Stimulated activated CD4-positive, alpha-beta T cell treated with anti-CD3 and anti-CD28 coated beads, Interleukin-12 subunit alpha, Interleukin-12 subunit beta, amount 100 ng/mL, for 48 hours (primary cell): ENCODE results near the gene TPH2.

Experiments used
- DNase-seq, 3 donors: peaks; one replicate each; pipeline ENCODE4 v3.0.0-alpha.2; 2020; ENCODE audit warnings: low read depth in 2 of 3, low spot score in 1 of 3

TPH2 gene

DNA sequence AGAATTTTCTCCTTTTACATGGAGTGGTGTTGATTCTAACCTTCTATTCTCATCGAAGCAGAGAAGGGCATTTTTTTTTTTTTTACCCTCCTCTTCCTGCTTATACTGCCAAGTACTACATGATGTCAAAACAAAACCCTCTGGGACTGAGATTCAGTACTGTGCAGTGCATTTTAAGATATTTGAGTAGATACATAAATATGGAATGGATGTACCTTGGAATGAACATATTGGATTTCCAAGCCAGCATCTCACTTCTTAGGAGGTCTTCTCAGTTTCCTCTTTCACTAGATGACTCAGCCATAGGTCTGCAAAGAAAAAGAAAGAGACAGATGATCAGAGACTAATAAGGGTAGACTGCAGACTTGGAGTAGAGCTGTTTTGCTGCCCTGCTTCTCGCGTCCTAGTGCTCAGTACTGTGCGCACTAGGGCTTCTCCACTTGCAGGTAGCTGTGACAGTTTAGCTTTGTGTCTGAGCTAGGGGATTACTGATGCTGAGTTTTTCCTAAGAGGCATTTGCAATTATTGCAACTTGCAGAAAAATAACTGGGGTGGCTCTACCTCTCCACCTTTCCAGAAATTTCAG lies 20.4 kb downstream of the TPH2 start:
- DNase-seq: no peak

DNA sequence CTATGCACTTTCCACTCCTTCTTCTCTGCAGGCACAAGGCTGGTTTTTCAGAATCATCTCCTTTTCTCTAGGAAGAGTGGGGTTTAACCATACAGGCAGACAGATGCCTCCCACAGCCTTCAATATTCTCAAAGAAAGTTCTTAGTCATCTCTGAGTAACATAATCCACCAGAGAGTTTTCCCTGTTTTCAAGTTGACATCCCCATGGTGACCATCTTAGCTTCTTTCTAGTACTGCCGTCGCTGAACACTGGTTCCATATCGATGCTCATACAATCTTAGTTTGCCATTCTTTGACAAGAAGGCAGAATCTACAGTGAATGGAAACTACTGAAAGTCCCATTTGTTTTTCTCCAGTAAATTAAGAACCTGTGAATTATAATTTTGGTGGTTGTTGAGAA lies 28.6 kb downstream of the TPH2 start:
- no peak for DNase-seq

DNA sequence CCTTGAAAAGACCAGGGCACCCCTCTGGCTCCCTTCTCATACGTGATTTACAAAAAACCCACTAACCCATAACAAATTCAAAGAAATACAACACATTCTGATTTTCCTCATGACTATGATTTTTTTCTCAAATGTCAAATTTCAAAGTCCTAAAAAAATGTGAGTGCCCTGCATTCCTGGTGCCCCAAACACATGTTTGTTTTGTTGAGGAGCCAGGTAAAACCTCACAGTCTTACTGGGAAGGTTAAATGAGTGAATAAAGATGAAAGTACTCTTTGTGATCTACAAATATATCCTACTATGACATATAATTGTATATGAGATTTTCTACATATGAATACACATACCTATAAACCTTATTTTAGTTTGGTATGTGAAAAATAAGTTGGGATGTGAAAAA lies 30.7 kb downstream of the TPH2 start:
- no peak for DNase-seq

DNA sequence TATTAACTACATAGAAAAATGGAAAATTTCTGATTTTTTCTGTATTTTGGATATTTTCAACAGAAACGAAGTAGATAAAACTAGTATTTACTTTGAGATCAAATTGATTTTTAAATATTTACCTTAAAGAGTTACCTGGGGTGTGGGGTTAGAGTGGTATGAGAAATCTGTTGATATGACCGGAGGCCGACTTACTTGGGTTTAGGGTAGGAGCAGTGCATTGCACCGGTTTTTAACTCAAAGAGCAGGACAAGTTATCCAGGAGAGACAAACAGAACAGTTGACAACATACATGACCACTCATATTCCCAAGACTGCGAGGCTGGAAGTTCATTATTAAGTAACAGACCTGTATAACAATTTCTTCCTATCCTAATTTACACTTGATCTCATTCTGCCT lies 31.4 kb downstream of the TPH2 start:
- DNase-seq: no peak

DNA sequence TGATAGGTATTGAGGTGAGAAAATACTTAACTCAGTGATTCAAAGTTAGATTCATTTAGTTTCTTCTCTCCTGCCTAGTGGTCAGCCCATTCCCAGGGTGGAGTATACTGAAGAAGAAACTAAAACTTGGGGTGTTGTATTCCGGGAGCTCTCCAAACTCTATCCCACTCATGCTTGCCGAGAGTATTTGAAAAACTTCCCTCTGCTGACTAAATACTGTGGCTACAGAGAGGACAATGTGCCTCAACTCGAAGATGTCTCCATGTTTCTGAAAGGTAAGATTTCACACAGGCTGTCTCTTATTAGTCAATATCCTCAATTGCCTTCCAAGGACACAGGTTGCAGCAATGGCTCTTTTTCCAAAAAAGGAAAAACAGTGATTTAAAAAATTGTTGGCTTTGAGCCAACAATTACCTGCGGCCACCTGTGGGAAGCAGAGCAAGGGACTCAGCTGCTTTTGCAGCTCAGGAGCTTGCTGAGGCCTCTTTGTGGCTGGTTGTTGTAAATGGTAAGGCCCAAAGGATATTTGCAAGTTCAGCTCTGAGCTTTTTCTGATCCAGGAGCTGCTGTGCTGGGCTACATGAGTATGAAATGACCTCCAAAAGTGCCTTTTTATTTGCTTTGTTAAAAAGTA lies 33.9 kb downstream of the TPH2 start:
- no peak for DNase-seq

DNA sequence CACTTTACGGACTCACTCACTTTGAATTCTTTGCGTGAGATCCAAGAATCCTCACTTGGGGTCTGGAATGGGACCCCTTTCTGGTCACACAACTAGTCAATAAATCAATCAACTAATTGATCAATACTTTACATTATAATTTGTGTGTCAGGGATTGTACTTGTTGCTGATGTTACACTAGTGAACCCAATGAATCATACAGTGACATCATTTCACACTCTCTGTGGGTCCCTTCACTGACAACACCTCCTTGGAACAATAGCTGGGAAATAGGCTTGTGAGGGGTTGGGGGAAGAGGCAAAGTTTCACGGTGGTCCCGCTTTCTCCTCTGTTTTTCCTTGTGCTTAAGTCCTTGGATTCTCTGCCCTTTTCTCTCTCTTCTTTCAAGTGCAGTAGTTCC lies 35.0 kb downstream of the TPH2 start:
- no peak for DNase-seq

DNA sequence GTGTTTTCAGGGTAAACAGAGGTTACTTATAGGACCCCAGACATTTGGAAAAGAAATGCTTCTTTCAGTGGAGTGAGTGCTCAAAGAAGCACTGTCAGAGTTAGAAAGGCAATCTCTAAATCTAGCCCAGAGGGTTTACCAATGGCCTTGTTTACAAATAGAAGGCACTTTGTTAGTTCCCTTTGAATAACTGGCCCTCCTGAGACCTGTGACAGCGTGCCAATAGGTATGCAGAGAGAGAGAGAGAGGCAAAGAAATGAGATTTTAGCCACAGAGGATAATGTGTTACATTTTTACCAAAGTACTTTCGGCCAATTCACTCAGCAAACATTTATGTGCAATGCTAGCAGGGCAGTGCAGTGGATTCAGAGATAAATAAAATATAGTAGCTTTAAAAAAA lies 41.9 kb downstream of the TPH2 start:
- no peak for DNase-seq

DNA sequence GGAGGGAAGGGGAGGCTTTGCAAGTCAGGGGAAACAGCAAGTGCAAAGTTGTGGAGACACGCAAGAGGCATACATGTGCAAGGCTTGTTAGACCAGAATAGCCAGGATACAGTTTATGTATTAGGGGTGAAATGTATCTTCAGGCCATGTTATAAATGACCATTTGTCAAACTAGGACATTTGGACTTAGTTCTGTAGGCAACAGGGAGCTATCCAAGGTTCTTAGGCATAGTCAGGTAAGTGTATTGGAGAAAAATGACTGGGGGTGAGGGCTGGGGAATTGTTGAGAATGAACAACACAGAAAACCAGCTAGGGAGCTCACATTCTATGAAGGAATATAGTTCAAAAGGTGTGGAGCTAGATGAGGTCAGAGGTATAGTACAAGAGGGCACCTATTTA lies 42.5 kb downstream of the TPH2 start:
- no peak for DNase-seq

DNA sequence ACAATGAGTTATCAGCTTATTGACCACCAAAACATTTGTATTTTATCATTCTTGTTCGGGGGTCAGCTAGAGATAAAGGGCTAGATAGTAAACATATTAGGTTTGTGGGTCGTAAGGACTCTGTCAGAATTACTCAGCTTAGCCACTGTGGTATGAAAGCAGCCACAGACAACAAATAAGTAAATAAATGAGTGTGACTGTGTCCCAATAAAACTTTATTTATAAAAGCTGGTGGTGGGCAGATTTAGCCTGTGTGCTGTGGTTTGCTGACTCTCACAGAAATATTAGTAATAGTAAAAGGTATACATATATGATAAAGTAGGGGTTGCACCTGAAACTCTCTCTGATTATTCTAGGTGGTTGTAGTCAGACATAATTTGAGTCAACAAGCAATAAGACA lies 56.1 kb downstream of the TPH2 start:
- no peak for DNase-seq

DNA sequence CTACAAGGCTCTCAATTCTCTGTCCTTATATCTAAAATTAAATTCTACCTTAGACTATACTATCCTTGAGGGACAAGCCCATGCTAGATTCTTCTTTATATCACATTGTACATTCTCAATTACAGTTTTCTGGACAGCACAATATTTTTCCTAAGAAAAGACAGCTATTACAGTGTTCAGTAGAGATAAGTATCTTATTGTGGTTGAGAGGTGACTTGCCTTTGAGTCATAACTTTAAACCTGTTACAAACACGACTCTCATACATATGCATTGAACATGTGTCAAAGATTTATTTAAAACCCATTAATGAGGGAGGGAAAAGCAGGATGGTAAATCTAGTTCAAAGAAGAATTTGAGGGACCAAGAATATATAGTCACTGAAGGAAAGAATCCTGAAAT lies 61.1 kb downstream of the TPH2 start:
- DNase-seq: no peak

DNA sequence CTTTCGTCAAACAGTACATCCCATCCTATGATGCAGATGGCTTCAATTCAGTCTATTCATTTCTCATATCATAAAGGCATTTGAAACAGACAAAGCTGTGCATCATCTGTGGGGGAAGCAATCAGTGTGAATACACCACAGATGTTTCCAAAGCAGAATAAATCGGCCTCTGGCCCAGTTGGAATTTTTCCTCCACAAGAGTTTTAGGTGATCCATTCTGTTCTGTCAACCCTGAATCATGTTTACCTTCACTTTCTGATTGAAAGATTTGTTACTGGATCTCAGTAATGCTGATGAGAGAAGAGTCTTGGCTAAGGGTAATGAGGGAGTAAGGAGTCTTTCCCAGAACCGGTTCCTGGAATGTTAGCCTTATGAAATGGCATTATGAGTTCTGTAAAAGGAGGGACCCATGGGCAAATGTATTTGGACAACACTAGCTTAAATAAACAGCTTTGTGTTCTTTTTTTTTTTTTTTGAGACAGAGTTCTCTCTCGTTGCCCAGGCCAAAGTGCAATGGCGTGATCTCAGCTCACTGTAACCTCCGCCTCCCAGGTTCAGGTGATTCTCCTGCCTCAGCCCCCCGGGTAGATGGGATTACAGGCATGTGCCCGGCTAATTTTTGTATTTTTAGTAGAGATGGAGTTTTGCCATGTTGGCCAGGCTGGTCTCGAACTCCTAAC lies 62.5 kb downstream of the TPH2 start:
- DNase-seq: no peak

DNA sequence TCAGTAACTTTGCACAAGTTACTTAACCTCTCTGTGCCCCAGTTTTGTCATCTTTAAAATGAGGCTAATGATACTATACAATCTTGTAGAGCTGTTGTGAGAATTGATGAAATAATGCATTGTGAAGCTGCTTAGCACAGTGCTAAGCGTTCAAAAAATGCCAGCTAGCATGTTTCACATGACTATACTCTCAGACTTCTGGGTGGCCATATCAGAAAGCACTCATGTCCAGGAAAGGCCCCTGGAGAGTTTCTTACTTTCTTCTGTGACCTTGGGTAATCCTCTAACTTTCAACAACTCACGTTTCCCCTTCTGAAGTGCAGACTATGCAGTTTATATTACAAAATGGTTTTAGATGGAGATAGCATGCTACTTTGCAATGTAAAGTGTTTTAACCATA lies 68.1 kb downstream of the TPH2 start:
- DNase-seq: no peak

DNA sequence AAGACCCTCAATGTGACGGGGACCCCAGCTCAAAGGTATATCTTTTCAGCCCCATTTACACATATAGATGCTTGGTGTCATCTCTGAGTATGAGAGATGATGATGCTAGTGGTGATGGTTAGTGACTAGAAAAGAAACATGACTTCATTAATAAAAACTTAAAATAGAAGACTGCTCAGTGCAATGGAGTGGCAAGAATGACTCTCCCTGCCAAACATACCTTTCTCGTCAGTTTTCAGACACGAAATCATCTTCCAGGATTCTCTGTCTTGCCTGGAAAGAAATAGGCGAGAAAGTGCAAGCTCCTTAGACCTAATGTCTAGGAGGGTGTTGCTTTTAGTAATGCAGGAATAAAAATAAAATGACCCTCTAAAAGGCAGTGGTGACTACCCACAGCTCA lies 71.7 kb downstream of the TPH2 start:
- DNase-seq: no peak

DNA sequence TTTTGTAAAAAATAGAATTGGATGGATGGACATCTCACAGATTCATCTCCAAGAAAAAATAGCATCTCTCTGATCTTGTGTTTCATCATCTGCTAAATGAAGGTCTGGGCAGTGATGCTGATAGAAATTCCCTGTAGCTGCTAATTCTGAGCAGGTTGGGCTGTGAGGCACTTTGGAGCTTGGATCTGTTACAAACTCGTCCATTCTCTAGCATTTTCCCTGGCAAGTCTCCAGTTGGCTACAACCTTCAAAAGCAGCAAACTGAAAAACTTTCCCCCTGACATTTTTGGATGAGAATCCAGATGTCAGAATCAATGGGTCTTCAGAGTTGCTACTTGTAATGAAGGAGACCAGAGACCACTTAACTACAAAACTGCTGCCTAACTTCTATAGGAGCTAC lies 72.7 kb downstream of the TPH2 start:
- no peak for DNase-seq

DNA sequence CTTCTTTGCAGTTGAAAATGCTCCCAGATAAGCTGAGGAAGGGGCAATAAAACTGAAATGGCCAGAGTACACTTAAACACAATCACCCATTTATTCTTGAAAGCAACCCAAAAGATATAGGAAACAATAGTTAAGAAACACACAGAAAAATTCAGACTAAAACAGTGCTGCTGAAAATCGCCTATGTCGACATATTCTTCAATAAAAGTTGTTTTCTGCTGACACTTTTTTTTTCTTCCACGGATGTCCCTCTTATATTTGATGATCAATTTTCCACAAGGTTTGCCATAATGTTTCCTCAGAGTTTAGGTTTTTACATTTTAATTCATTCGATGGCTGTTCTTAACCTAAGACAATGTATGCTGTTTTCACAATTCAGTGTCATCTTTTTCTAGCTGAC lies 74.2 kb downstream of the TPH2 start:
- no peak for DNase-seq

DNA sequence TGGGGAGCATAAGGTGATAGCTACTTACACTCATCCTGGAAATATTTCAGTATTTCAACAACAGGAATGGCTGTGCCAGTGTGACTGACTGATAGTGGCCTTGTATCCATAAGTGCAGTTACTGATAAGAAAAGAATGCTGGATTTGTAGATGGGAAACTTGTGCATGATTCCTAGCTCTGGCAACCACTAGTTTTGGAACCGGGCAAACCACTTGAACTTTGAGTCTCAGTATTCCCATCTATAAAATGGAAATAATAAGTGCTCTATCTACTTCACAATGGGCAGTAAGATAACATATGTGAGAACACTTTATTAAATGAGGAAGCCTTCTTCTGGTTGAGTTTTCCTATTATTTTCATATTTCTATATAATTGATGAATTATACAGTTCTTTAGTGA lies 77.2 kb downstream of the TPH2 start:
- DNase-seq: no peak

DNA sequence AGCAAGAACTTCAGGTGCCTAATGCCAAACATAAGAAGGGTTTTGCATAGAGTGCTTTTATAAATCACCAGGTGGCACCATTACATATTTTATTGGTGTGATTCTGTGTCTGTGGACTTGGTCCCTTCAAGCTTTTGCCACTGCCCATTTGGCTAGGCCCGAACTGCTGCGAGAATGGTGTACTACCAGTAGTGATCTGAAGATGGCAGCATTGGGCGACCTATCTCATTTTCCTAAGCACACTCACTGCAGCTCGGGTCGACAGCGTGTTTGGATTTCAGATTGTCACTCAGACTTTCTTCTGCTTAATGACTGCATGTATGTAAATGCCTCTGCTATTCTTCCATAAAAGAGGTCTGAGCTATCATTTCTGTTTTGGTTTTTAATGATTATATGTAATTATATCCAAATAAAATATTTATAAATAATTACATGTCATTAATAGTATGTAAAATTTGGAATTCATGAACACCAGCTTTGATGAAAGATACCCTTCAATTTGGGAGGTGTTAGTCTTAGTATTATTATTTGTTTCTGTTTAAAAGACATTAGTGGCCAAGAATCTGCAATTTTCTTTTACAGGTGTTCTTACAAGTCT lies 78.5 kb downstream of the TPH2 start:
- peak; percentile 26 to 64 (median 41) for DNase-seq

DNA sequence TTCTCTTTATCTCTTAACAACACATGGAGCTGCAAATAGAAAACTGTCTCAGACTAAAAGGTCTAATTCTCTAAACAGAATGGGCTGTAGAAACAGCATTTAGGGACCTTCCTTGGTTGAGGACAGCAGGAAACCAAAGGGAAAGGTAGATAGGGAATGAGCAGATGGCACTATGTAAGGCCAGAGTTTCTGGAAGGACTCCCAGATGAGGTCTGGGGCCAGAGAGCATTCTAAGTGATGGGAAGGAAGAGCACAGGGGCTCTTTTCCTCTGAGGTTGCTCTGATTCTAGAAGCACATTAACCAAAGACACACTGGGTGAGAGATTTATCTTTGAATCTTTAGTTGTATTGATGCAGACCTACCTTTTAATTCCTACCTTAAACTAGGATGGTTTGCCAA lies 79.4 kb downstream of the TPH2 start:
- DNase-seq: no peak

DNA sequence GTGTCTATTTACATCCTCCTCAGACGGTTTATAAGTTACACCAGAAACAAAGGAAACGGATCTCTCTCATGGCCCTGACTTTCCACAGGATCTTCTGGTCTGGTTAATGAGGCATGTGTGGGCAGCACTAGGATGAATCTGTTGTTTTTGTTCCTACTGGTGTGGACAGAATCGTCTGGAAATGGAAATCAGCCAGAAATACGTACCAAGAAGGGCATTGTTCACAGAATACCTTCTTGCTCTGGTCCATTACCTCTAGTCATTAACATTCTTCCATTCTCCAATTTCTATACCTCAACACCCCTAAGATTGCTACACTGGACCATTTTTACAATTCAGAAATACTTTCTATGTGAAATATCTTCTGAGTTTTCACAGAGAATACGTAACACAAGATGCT lies 86.0 kb downstream of the TPH2 start:
- DNase-seq: no peak

DNA sequence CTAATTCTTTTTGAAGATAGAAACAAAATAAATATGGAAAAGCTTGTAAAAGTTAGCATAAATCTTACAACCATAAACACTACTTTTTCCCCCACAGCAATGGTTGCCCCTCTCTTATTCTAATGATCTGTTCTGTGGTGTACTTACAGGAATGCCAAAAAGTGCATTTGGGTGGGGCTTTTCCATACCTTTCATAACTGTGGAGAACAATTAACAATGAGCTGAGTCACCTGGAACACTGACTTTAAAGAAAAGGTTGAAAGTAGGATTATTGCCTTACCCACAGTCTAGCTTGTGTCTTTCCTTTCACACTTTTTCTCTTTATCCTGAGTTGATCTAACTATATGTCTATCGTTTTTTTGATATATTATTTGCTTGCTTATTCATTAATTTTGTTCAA lies 86.9 kb downstream of the TPH2 start:
- no peak for DNase-seq

DNA sequence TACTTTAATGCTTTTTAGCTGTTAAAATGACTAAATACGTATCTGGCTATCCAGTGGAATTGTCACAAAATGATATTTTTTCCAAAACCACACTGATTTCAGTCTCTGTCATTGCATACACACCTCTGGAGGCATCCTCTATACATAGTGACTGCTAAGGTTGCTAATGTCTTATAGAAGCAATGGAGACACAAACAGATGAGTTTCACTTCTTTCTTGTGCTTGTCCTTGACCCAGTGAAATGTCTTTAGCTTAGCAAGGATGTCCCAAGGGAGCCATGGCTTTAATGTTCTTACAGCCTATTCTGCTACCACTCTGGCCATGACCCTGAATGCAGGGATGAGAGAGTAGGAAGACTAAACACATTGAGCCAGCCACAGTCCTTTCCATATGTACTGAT lies 90.3 kb downstream of the TPH2 start:
- no peak for DNase-seq

DNA sequence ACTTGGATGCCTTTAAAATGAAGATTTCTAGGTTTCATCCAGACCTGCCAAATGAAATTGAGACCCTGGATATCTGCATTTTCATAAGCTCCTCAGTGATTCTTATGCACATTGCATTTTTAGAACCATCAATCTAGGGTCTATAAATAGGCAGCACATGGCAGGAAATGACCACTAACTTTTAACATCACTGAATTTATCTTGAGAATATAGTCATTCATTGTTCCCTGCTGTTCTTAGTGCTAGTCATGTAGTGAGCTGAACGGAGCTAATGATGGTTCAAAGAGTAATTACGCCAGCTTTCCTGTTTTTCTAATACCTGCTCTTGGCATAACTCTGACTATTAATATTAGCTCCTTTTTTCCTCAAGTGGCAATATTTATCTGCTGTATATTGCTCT lies 91.6 kb downstream of the TPH2 start:
- no peak for DNase-seq

DNA sequence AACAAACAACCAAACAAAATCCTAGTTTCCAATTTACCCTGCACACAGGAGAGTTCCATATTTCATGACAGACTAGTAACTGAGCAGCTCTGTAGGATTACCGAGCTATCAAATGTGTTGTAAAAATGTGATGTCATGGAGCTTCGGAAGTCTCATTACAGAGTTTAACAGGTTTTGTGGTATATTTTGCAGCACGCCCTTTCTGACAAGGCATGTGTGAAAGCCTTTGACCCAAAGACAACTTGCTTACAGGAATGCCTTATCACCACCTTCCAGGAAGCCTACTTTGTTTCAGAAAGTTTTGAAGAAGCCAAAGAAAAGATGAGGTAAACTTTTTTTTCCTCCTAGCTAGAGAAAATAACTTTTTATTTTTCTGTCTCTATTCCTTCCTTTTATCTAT lies 92.4 kb downstream of the TPH2 start:
- no peak for DNase-seq
